Adipose tissue (tissue), 3 donors: ENCODE data around the gene POMGNT2. TPM values are rescaled to one million over a fixed set of nuclear protein-coding genes. Genes with fewer than 3 reads are reported as not detected.

Experiments used
- H3K27ac ChIP-seq: one replicate; pipeline ENCODE4 v1.5.1; 2013; ENCODE audit warnings: low read depth, low read length
- WGBS, 3 donors: extraction: QIAGEN DNeasy Blood & Tissue Kit; methylation state at CpG; one replicate each; pipeline ENCODE4 v1.1.7; 2013; 5-methylcytosine and 5-hydroxymethylcytosine counted together
- polyA plus RNA-seq, 3 donors: library from polyadenylated mRNA; stranded (reverse); fragments of 200-250 nt; gene quantifications; one replicate each; pipeline ENCODE4 v1.2.3, GENCODE V29; 2013
- donor health status: healthy with polysubstance abuse.
- donor health status: Bipolar disorder and iron deficiency.
- donor health status: healthy.

POMGNT2 gene
- polyA plus RNA-seq, 3 donors = 7.8 to 11.4 (median 11.3) TPM

- no peak overlapping the region for H3K27ac ChIP-seq
- 43 to 61% (median 48%) methylated on average over 24 to 33 of the region's 33 CpGs for WGBS, 3 donors
Observed at GRCh38 chr3:43104660-43105595, 951 bp downstream of the POMGNT2 start.

DNA sequence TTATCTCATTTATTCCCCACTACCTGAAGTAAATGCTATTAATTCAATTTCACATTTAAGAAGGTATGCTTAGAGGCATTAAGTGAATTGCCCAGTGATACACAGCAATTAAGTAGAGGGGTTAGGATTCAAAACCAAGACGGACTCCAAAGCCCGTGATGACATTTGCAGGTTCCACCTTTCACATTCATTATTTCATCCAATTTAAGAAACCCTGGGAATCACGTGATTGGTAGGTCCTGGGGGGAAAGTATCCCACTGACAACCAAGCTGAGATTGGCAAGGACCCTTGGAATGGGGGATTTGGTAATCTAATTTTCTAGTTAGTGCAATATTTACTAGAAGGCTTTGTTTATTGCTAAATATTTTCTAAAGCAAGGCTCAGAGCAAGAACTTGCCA lies 1.8 kb downstream of the POMGNT2 start:
- H3K27ac ChIP-seq = no peak overlapping the region
- WGBS, 3 donors = 72 to 92% (median 76%) methylated on average over 3 of the region's 3 CpGs

GRCh38 chr3:43102773-43103480 lies 3.0 kb downstream of the POMGNT2 start:
- H3K27ac ChIP-seq = no peak overlapping the region

GRCh38 chr3:43098761-43099160 lies 7.1 kb downstream of the POMGNT2 start:
- H3K27ac ChIP-seq = no peak overlapping the region
- WGBS, 3 donors = 93 to 94% (median 93%) methylated on average over 8 of the region's 8 CpGs

More at GRCh38 chr3:43102773-43103480, 3.0 kb downstream of the POMGNT2 start:
- 38 to 72% (median 70%) methylated on average over 2 of the region's 2 CpGs for WGBS, 3 donors

- no peak overlapping the region for H3K27ac ChIP-seq
- 73 to 76% (median 73%) methylated on average over 5 of the region's 5 CpGs for WGBS, 3 donors
Observed at GRCh38 chr3:43097400-43098080, 8.3 kb downstream of the POMGNT2 start.

DNA sequence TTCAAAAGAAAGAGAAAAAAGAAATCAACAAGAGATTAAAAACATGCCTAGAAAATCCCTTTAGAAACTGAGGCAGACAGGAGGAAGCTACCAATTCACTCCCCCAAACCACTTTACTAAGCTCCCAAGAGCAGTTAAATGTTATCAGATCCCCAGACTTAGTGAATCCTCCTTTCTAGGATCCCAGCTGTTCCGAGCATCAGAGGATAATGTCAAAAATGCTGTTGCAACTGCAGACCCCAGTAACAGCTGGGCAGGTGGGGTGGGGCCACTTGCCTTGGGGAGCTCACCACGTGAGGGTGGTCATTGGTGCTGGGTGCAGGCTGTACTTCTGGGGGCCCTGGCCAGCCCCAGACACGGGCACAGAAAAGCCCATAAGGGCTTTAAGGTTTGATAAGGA lies 9.1 kb downstream of the POMGNT2 start:
- WGBS, 3 donors = 88 to 89% (median 89%) methylated on average over 3 of the region's 3 CpGs
- H3K27ac ChIP-seq = no peak overlapping the region

DNA sequence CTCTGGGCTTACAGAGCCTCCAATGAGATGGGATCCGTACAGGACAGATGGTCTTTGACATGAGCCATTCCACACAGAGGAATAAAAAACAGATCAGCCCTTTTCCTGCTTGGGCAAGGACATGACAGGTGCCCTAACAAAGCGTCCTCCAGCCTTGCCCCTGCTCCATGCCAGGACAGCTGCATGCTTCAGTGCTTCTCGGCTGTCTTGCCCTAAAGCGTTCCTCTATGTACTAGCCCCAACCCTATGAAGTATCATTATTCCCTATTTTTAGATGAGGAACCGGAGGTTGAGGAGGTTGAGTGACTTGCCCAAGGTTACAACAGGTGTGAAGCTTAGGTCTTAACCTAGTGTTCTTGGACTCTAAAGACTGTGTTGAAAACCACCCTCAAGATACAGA lies 10.5 kb downstream of the POMGNT2 start:
- H3K27ac ChIP-seq = no peak overlapping the region
- 93 to 98% (median 95%) methylated on average over 5 of the region's 5 CpGs for WGBS, 3 donors

GRCh38 chr3:43094851-43095250 lies 11.0 kb downstream of the POMGNT2 start:
- H3K27ac ChIP-seq = no peak overlapping the region
- WGBS, 3 donors = 86 to 94% (median 91%) methylated on average over 4 of the region's 4 CpGs

DNA sequence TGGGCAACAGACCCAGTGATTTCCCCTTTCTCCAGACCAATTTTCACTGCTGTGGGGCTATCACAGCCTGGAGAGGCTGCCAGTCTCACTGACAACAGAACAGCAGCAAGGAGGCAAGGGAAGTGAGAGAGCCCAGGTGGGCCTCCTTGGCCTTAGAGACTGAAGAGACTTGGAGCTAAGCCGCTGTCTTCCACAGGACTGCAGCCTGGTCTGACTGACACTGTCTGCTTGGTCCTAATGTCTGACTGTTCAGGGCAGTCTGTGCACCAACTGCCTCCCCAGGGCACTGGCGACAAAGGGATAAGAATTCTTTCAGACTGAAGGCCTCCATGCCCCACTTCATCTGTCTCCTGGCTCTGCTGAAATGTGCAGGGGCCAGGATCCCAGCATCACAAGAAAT lies 11.5 kb downstream of the POMGNT2 start:
- H3K27ac ChIP-seq = no peak overlapping the region
- WGBS, 3 donors = 91 to 98% (median 93%) methylated on average over 2 of the region's 2 CpGs

- 88 to 90% (median 89%) methylated on average over 2 of the region's 2 CpGs for WGBS, 3 donors
- no peak overlapping the region for H3K27ac ChIP-seq
Observed at GRCh38 chr3:43093974-43094373, 11.9 kb downstream of the POMGNT2 start.

- WGBS, 3 donors = 61 to 80% (median 69%) methylated on average over 1 of the region's 1 CpG
- H3K27ac ChIP-seq = no peak overlapping the region
Observed at GRCh38 chr3:43093006-43093405, 12.9 kb downstream of the POMGNT2 start.

- WGBS, 3 donors = 95 to 98% (median 96%) methylated on average over 4 of the region's 4 CpGs
- H3K27ac ChIP-seq = no peak overlapping the region
Observed at GRCh38 chr3:43091481-43091880, 14.4 kb downstream of the POMGNT2 start.

DNA sequence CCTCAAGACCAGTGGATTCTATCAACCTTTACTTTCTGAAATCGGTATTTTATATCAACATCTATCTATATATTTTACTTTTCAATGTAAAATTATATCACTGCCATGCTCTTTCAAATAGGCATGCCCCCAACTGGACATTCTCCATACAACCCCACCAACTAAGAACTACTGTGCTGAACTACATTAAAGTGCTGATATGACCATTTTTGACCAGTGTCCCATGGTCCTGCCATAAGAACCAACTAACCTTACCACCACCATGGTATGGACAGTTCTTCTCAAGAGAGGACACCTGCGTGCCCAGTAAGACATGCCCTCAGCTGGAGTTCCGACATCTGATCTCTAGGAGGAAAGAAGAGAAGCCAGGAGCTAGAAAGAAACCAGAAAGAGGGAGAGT lies 15.6 kb downstream of the POMGNT2 start:
- WGBS, 3 donors = 94 to 98% (median 95%) methylated on average over 3 of the region's 3 CpGs
- H3K27ac ChIP-seq = no peak overlapping the region

DNA sequence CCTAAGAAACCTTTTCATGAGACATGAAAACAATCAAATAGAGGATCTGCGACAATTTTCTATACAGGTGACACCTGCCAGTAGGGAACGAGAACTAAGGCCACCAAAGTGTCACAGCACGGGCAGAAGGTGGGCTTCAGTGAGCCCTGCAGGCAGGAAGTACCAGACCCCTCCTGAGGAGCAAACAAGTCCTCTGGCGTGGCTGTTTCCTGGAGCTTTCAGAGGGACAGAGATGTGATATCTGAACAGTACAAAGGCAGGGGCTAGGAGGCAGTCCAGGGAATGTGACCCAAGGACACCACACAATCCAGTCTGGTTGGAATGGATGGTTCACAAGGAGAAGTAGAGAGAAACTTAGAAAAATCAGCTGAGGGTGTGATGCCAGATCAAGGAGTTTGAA lies 16.8 kb downstream of the POMGNT2 start:
- no peak overlapping the region for H3K27ac ChIP-seq
- 92 to 96% (median 93%) methylated on average over 4 of the region's 4 CpGs for WGBS, 3 donors

- H3K27ac ChIP-seq = no peak overlapping the region
Observed at GRCh38 chr3:43087249-43087776, 18.6 kb downstream of the POMGNT2 start.

GRCh38 chr3:43086460-43087165 lies 19.3 kb downstream of the POMGNT2 start:
- WGBS, 3 donors = 81 to 90% (median 89%) methylated on average over 6 of the region's 6 CpGs
- no peak overlapping the region for H3K27ac ChIP-seq

More at GRCh38 chr3:43087249-43087776, 18.6 kb downstream of the POMGNT2 start:
- WGBS, 3 donors = 96 to 99% (median 97%) methylated on average over 5 of the region's 5 CpGs

DNA sequence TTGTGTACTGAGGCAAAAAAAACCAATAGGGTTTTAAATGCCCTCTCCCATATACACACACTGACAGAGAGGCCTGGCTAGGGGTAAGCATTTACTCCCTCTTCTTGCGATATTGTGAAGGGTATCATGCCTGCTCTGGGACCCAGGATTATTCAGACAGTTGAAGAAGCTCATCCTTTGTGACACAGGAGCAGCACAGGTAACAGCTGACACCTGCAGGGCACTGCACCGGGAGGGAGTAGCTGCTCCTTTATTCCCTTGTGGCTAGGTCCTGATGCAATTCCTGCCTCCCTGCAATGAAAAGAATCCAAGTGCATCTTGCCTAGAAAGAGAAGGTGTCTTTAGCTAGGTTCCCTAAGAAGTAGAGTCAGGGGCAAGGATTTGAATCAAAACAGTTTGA lies 23.4 kb downstream of the POMGNT2 start:
- WGBS, 3 donors = 90 to 98% (median 92%) methylated on average over 2 of the region's 2 CpGs
- H3K27ac ChIP-seq = no peak overlapping the region

DNA sequence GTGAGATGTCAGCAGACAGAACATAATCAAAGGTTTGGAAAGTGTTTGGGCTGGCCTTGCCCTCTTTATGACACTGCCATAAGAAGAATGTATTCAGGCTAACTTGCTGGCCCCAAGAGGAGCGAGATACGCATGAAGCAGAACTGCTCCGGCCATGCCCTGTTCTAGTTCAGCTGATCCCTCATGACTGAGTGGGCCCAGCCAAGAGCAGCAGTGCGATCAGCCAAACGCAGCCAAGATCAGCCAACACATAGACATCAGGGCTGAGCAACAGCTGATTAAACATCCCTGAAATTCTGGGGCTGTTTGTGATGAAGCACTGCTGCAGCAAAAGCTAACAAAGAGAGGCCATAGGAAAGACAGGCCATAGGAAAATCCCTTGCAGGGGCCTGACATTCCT lies 24.1 kb downstream of the POMGNT2 start:
- 81 to 95% (median 91%) methylated on average over 5 of the region's 5 CpGs for WGBS, 3 donors

More for the DNA sequence above, 24.1 kb downstream of the POMGNT2 start:
- no peak overlapping the region for H3K27ac ChIP-seq
